ENCODE results near the gene KCNQ1.

The KCNQ1 gene

DNA sequence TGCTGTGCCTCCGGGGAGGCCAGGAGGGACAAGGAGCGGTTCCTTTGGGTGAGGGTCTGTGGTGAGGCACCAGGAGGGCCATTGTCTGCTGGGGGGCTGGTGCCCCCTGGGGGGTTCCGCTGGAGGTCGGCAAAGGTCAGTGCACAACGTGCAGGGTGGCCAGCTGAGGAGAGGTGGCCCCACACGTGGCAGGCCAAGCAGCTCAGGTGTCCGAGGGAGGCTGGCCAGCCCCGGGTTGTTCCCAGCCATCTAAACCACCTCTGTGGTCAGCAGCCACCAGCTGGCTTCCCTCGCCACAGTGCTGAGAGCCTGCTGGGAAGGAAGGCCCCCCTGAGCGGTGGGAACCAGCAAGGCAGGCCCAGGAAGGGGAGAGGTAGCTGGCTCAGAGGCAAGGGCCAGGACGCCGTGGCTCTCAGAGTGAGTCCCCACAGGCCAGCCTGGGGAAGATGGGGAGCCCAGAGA is 40.0 kb upstream of the KCNQ1 start:
- peaks cover 27% of the 10 kb centered on the region for H3K79me2 ChIP-seq (ENCODE audit: insufficient read depth, low read length)
- no peak overlapping the region for H3K9ac ChIP-seq (ENCODE audit: low read depth, low read length, poor library complexity, severe bottlenecking)
- H2AFZ ChIP-seq (ENCODE audit: low read length): no peak overlapping the region
- H3F3A ChIP-seq (ENCODE audit: low read depth): no peaks in the 10 kb centered on the region
- no peaks in the 10 kb centered on the region for H3K9me2 ChIP-seq (replicated peaks; ENCODE audit: low read depth, low read length)
- H3K27me3 ChIP-seq (ENCODE audit: insufficient read depth, low read length, poor library complexity, severe bottlenecking): no peaks in the 10 kb centered on the region
- no peak for TF ChIP-seq EZH2phosphoT487 (IDR thresholded peaks at IDR 0.05; ENCODE audit: borderline replicate concordance)
- TF ChIP-seq, protein P1, sequence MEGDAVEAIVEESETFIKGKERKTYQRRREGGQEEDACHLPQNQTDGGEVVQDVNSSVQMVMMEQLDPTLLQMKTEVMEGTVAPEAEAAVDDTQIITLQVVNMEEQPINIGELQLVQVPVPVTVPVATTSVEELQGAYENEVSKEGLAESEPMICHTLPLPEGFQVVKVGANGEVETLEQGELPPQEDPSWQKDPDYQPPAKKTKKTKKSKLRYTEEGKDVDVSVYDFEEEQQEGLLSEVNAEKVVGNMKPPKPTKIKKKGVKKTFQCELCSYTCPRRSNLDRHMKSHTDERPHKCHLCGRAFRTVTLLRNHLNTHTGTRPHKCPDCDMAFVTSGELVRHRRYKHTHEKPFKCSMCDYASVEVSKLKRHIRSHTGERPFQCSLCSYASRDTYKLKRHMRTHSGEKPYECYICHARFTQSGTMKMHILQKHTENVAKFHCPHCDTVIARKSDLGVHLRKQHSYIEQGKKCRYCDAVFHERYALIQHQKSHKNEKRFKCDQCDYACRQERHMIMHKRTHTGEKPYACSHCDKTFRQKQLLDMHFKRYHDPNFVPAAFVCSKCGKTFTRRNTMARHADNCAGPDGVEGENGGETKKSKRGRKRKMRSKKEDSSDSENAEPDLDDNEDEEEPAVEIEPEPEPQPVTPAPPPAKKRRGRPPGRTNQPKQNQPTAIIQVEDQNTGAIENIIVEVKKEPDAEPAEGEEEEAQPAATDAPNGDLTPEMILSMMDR (conservative IDR thresholded peaks at IDR 0.05; ENCODE audit: low read length): no peak
- no peak overlapping the region for H3K4me2 ChIP-seq (ENCODE audit: low read depth, low read length, poor library complexity, severe bottlenecking)
- H4K20me1 ChIP-seq (ENCODE audit: insufficient read depth, low read length, poor library complexity, severe bottlenecking): peaks cover 6% of the 10 kb centered on the region
- peaks cover 8% of the 10 kb centered on the region for H3K4me1 ChIP-seq (ENCODE audit: insufficient read depth, low read length, poor library complexity, severe bottlenecking)
- H3K9me3 ChIP-seq (ENCODE audit: insufficient read depth, low read depth, low read length): no peaks in the 10 kb centered on the region
- H3K36me3 ChIP-seq (ENCODE audit: insufficient read depth, low read length): peaks cover 8% of the 10 kb centered on the region; the same call in 1 of the 2 replicates
- no peak overlapping the region for H3K4me3 ChIP-seq (ENCODE audit: low read length, poor library complexity, severe bottlenecking)

DNA sequence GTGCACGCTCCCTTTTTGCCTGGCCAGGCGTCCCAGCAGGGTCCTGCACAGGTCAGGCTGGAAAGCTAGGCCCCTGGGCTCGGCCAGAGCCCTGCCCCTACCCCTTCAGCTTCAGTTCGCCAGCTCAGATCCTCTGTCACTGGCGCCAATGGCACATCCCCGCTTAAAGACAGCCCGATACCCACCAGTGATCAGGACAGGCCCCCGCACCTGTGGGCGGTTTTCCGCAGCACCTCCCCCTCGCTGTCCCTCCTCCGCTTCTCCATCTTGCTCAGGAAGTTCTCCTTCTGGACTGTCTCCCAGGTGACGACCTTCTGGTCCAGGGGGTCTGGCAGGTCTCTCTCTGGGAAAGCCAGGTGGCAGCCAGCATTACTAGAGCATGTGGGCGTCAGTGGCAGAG is 38.4 kb upstream of the KCNQ1 start:
- Histone ChIP-seq H2AFZ (ENCODE audit: low read length) (no peak overlapping the region), H3K4me3 (ENCODE audit: low read length, poor library complexity, severe bottlenecking) (no peak overlapping the region), H3F3A (ENCODE audit: low read depth) (no peaks in the 10 kb centered on the region), H3K79me2 (ENCODE audit: insufficient read depth, low read length) (peaks cover 19% of the 10 kb centered on the region), H3K9ac (ENCODE audit: low read depth, low read length, poor library complexity, severe bottlenecking) (no peak overlapping the region), H3K9me2 (replicated peaks; ENCODE audit: low read depth, low read length) (no peaks in the 10 kb centered on the region), H3K4me2 (ENCODE audit: low read depth, low read length, poor library complexity, severe bottlenecking) (no peak overlapping the region), H3K36me3 (ENCODE audit: insufficient read depth, low read length) (peaks cover 8% of the 10 kb centered on the region; the same call in 1 of the 2 replicates), H3K9me3 (ENCODE audit: insufficient read depth, low read depth, low read length) (no peaks in the 10 kb centered on the region), H4K20me1 (ENCODE audit: insufficient read depth, low read length, poor library complexity, severe bottlenecking) (peaks cover 6% of the 10 kb centered on the region), H3K27me3 (ENCODE audit: insufficient read depth, low read length, poor library complexity, severe bottlenecking) (no peaks in the 10 kb centered on the region), H3K4me1 (ENCODE audit: insufficient read depth, low read length, poor library complexity, severe bottlenecking) (peaks cover 7% of the 10 kb centered on the region)
- TF ChIP-seq EZH2phosphoT487 (IDR thresholded peaks at IDR 0.05; ENCODE audit: borderline replicate concordance): no peak
- TF ChIP-seq, protein P1 (conservative IDR thresholded peaks at IDR 0.05; ENCODE audit: low read length): no peak

DNA sequence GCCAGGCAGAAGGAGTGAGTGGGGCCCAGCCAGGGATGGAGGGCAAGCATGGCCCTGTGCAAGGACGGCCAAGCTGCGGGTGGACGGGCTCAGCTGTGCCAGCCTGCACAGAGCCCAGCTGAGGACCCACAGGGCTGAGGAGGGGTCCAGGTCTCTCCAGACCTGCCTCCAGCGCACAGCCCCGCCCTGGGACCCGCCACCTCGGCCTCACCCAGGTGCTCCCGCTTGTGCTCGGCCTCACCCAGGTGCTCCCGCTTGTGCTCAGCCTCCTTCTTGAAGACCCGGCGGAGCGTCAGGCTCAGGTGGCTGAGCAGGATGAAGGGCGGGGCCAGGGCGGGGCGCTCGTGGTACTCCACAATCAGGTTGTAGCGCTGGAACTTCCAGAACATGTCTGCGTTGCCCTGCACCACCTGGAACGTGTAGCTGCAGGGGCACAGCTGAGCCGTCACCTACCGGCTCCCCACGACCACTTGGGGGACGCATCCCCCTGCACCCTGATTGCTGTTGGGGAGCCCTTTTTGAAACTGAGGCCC is 37.9 kb upstream of the KCNQ1 start:
- Histone ChIP-seq H3K9ac (ENCODE audit: low read depth, low read length, poor library complexity, severe bottlenecking) (no peak overlapping the region), H2AFZ (ENCODE audit: low read length) (no peak overlapping the region), H3K4me3 (ENCODE audit: low read length, poor library complexity, severe bottlenecking) (no peak overlapping the region), H3K9me2 (replicated peaks; ENCODE audit: low read depth, low read length) (no peaks in the 10 kb centered on the region), H4K20me1 (ENCODE audit: insufficient read depth, low read length, poor library complexity, severe bottlenecking) (peaks cover under 1% of the 10 kb centered on the region), H3K36me3 (ENCODE audit: insufficient read depth, low read length) (peaks cover 8% of the 10 kb centered on the region; the same call in 1 of the 2 replicates), H3F3A (ENCODE audit: low read depth) (no peaks in the 10 kb centered on the region), H3K79me2 (ENCODE audit: insufficient read depth, low read length) (peaks cover 14% of the 10 kb centered on the region), H3K27me3 (ENCODE audit: insufficient read depth, low read length, poor library complexity, severe bottlenecking) (no peaks in the 10 kb centered on the region), H3K9me3 (ENCODE audit: insufficient read depth, low read depth, low read length) (no peaks in the 10 kb centered on the region), H3K4me1 (ENCODE audit: insufficient read depth, low read length, poor library complexity, severe bottlenecking) (peaks cover 4% of the 10 kb centered on the region), H3K4me2 (ENCODE audit: low read depth, low read length, poor library complexity, severe bottlenecking) (no peak overlapping the region)
- TF ChIP-seq, protein P1 (conservative IDR thresholded peaks at IDR 0.05; ENCODE audit: low read length): no peak
- TF ChIP-seq EZH2phosphoT487 (IDR thresholded peaks at IDR 0.05; ENCODE audit: borderline replicate concordance): no peak

All from Loucy (cell line).